Activated T-cell treated with anti-CD3 and anti-CD28 coated beads for 1 hour (primary cell): ENCODE measurements around the gene LYPD6B.

Experiments used
- DNase-seq: peaks from one replicate; pipeline ENCODE4 v3.0.0-alpha.2; 2020; ENCODE audit warnings: low read depth

The LYPD6B gene, protein sequence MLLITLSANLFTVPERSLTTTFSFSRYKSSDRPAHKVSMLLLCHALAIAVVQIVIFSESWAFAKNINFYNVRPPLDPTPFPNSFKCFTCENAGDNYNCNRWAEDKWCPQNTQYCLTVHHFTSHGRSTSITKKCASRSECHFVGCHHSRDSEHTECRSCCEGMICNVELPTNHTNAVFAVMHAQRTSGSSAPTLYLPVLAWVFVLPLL

GRCh38 chr2:149038442-149039212 lies at the start of gene LYPD6B:
Gene LYPD6B (plus strand): TSS chr2:149038699. CDS start chr2:149130949, 92,250 bp downstream.
- no peak for DNase-seq

- peak; percentile 15 for DNase-seq
These were observed 48.5 kb upstream of the LYPD6B start for GRCh38 chr2:148989882-148990493.

GRCh38 chr2:148990968-148991367 lies 47.5 kb upstream of the LYPD6B start:
- DNase-seq, result no peak

- DNase-seq, result no peak
These were observed 46.1 kb upstream of the LYPD6B start for GRCh38 chr2:148992448-148992847.

DNA sequence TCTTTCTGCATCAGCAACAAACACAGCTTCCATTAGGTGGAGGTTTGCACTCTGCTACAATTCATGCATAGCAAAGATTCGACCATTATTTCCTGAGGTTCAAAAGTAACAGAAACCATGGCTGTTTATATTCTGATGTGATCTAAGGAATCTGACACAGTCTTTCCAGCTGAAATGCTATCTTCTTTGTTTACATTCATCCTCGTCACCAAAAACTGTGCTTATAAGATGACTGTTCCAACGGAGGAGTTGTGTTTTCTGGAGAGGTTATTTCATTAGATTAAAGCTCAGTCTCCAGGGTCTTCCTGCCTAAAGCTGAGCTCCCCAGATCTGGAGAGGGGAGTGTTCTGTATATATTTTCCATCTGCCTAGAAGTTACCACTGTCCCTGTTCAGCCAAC lies 45.1 kb upstream of the LYPD6B start:
- no peak for DNase-seq

DNA sequence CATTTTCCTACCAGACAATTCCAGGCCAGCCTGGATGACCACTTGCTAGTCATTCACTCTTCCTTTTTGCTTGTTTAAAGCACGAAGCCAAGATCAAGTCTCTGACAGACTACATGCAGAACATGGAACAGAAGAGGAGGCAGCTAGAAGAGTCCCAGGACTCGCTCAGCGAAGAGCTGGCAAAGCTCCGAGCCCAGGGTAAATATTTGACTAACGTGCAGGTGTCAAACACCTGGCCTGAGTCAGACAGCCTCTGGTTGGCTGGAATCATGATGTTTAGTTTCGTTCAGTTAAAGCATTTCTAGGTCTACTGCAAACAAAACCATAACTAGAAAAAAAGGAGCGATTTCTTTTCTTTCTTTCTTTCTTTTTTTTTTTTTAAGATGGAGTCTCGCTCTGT lies 44.2 kb upstream of the LYPD6B start:
- no peak for DNase-seq

GRCh38 chr2:148996805-148997204 lies 41.7 kb upstream of the LYPD6B start:
- DNase-seq, result no peak

- DNase-seq, result no peak
These were observed 40.2 kb upstream of the LYPD6B start for GRCh38 chr2:148998165-148998830.

DNA sequence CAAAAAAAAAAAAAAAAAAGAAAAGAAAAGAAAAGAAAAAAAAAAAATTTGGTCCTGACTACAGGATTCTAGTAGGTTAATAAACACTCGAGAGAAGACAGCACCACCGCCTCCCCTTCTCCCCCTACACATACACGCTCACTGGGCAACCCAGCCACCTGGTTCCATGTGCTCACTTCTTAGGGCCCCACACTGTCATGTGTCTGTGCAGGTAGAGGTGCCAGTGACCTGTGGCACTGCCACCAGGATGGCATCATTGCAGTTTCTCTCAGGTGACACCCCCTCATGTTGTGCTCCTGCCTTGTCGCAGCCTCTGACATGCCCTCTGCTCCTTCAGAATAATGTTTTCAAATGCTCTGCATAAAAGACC lies 39.7 kb upstream of the LYPD6B start:
- no peak for DNase-seq

GRCh38 chr2:148999451-148999921 lies 39.0 kb upstream of the LYPD6B start:
- no peak for DNase-seq

DNA sequence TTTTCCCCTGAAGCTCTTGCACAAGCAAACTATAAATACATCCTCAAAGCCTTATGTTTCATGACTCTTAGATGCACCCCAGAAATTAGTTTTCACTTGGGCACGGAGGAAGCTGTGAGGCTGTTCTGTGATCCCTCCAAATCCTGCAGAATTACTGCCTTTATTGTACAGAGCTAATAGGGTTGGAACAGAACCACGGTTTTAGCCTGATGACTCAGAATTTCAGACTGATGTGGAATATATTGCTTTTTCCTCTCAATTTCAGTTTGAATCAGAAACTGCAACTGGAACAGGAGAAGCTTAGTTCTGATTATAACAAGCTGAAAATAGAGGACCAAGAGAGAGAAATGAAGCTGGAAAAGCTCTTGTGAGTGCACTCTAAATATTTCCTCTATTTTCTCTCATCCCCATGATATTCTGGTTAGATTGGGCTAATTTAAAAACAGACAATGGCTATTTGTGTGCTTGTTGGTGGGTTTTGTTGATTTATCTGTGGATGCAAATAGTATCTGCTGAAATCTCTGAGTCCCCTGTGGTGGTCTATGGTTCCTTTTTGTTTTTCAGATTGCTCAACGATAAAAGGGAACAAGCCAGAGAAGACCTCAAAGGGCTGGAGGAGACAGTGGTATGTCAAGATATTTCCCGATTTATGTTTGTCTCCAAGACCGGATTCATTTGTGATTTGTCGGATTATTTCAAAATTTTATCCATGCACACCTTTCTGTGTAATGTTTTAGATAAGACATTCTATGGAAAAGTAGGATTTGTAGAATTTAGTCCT lies 38.2 kb upstream of the LYPD6B start:
- no peak for DNase-seq

DNA sequence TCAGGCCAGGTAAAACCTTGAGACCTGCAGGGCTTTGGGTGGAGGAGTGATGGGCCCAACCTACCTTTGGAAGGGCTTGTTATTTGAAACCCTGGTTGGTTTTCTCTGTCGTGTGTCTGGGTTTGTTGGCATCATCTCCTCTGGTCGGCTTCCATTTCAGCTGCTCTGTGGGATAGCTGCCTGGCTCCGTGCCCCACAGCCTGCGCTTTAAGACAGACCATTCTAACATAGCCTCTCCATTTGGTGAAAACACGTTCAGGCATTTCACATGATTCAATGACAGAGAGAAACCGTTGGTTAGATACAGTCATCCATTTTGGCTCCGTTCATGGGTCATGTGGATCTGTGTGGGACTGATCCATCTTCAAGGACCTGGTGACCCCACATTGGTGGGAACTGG lies 37.0 kb upstream of the LYPD6B start:
- no peak for DNase-seq

- no peak for DNase-seq
These were observed 36.1 kb upstream of the LYPD6B start for GRCh38 chr2:149002378-149002890.

DNA sequence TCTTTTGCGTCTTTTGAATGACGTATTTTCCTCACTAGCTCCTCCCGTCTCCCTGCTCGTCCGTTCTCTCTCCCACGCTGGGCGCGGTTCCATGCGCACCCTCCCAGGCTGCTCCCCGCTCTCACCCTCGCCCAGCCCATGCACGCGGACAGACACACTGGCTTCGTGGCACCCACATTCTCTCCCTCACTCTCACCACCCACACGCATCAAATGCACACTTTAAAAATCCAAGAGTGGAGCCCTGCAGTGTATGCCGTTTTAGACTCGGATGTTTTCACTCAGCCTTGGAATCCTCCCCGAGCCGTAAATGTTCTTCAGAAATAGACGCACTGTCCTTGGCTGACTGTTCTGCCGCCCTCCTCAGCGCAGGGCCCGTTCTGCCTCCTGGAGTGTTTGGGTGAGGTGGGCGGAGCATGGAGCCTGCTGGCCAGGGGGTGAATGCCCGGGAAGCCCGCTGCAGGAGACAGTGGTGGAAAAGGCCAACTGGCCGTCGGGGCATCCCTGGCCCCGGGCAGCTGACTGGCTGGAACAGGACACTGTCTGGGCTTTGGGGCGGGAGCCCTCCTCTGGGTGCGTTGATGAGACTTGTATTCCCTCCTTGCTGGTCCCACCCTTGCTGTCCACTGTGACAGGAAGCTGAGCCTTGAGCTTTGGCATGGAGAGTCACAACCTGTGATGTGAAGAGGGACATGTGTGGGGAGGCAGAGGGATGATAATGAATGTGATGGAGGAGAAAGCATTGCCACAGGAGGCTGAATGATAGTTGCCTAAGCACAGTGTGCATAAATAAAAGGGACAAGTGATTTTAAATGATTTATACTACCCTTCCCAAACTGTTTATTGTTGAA lies 35.4 kb upstream of the LYPD6B start:
- DNase-seq, result no peak

- DNase-seq, result no peak
These were observed 33.7 kb upstream of the LYPD6B start for GRCh38 chr2:149004836-149005235.

GRCh38 chr2:149005471-149006077 lies 32.9 kb upstream of the LYPD6B start:
- DNase-seq, result no peak

DNA sequence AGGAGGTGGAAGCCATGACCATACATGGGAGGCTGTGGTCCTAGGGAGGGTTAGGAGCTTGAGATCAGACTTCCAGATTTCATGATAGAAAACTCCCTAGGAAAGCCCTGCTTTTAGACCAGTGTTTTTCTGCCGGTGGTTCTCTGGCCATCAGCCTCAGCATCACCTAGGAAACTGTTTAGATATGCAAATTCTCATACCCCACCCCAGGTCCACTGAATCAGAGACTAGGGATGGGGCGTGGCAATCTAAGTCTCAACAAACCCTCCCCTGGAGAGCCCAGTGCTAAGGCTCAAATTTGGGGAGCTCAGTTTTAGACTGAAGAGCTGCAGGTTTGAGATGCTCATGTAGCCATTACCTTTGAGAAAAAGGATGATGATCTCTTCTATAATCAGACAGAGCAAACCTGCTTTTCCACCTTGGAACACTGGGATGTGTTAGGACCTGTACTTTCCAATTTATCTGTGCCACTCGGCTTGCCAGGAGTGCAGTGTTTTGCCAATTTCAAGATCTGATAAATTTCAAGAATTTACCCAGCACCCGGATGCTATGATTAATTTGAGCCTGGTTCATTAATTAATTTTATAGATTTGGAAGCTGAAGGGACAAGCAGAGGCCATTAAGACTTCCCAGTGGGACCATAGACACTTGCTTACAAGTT lies 31.5 kb upstream of the LYPD6B start:
- no peak for DNase-seq

- no peak for DNase-seq
These were observed 30.1 kb upstream of the LYPD6B start for GRCh38 chr2:149008381-149008780.

DNA sequence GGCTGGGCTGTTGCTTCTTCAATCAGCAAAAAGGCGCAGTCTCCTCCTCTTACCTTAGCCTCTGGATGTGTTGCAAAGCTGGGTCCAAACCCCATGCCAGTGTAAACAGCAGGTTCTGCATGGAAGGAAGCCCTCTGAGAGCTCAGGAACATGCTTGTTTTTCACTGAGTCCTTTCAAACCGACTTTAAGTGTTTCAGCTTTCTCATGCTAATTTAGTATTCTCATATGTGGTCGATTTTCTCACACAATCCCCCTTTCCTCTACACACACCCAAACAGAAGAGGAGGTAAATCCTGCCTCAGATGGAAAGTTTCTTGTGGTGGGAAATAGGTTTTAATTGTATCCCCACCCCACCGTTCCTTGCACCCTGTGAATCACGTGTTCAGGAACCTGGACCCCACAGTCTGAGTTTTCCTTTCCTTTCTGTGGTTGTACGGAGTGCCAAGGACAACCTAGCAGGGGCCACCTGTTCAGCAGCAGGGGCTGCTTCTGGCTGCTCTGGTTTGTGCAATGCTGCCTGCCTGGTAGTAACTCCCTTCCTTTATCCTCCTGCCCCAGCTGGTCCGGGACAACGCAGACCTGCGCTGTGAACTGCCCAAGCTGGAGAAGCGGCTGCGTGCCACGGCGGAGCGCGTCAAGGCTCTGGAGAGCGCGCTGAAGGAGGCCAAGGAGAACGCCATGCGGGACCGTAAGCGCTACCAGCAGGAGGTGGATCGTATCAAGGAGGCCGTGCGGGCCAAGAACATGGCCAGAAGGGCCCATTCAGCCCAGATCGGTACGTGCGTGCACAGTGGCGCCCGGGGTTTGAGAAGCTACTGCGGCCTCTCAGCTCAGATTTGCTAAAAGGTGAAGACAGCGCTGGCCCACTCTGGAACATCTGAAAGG lies 28.7 kb upstream of the LYPD6B start:
- no peak for DNase-seq
